Panc1 (cell line): ENCODE measurements around the gene HCN3. TPM values are rescaled to one million over a fixed set of nuclear protein-coding genes. Genes with fewer than 3 reads are reported as not detected.

Experiments
- ATAC-seq: fragments of 200-7000 bp; cut with Tn5 transposase; 2 replicates; pipeline ENCODE4 v1.9.1; 2020; ENCODE audit warnings: mild to moderate bottlenecking, moderate library complexity
- BruUV-seq: library from RNA; stranded (reverse); fragments of 400-500 nt; replicated peaks from 2 replicates; lab custom pipeline; 2021; lab: Mats Ljungman, UMichigan
- CTCF ChIA-PET: fragments of 300-600 bp; sonication (Branson Sonifier 250); formaldehyde crosslinking; loops from one replicate; lab custom pipeline; 2022; ENCODE audit warnings: antibody characterized with exemption; lab: Charles Lee
- POLR2A ChIA-PET: fragments of 300-600 bp; sonication (Branson Sonifier 250); formaldehyde crosslinking; loops from one replicate; lab custom pipeline; 2022; ENCODE audit warnings: antibody characterized with exemption; lab: Charles Lee
- DNase-seq: peaks from one replicate; pipeline ENCODE4 v3.0.0-alpha.2; 2010; ENCODE audit warnings: low read depth, low spot score
- H3K27ac ChIP-seq: 2 replicates; pipeline ENCODE4 v1.5.1; 2011; ENCODE audit warnings: mild to moderate bottlenecking, low read length, inconsistent platforms
- H3K27me3 ChIP-seq: fragments of 200-500 bp; sonication (Bioruptor generic); 2 replicates; pipeline ENCODE4 v1.6.0; 2014; ENCODE audit warnings: low read length, inconsistent platforms; ENCODE audit not compliant: control insufficient read depth, insufficient read depth
- H3K36me3 ChIP-seq: fragments of 200-500 bp; sonication (Bioruptor generic); 2 replicates; pipeline ENCODE4 v1.5.1; 2014; ENCODE audit warnings: inconsistent platforms, mild to moderate bottlenecking, low read length, moderate library complexity; ENCODE audit not compliant: control insufficient read depth, insufficient read depth
- H3K4me1 ChIP-seq: 2 replicates; pipeline ENCODE4 v1.5.1; 2011; ENCODE audit warnings: inconsistent platforms, mild to moderate bottlenecking, low read length, moderate library complexity; ENCODE audit not compliant: control insufficient read depth, insufficient read depth
- H3K4me3 ChIP-seq, 2 experiments: 2 replicates each; pipeline ENCODE4 v1.5.1; 2011 to 2012; ENCODE audit warnings: low read depth in 2 of 2, low read length in 2 of 2, mild to moderate bottlenecking in 2 of 2, inconsistent platforms in 1 of 2, moderate library complexity in 1 of 2
- H3K9me3 ChIP-seq: fragments of 200-500 bp; sonication (Bioruptor generic); 2 replicates; pipeline ENCODE4 v1.5.1; 2014; ENCODE audit warnings: low read depth, mild to moderate bottlenecking, inconsistent platforms, low read length, moderate library complexity; ENCODE audit not compliant: control insufficient read depth, insufficient read depth
- CTCF ChIP-seq: fragments of 450-650 bp; IDR thresholded peaks from 2 replicates; pipeline ENCODE4 v1.5.1; 2017; ENCODE audit warnings: mild to moderate bottlenecking
- POLR2AphosphoS5 ChIP-seq: IDR thresholded peaks from 2 replicates; pipeline ENCODE4 v1.6.1; 2012; ENCODE audit warnings: mild to moderate bottlenecking, low read depth, low read length, moderate library complexity
- REST ChIP-seq, 2 experiments: IDR thresholded peaks; 2 replicates each; pipeline ENCODE4 v1.6.1; 2011 to 2012; ENCODE audit warnings: low read depth in 2 of 2, control low read depth in 1 of 2, low read length in 1 of 2, mild to moderate bottlenecking in 1 of 2, moderate library complexity in 1 of 2; ENCODE audit not compliant: insufficient read depth in 1 of 2
- SIN3A ChIP-seq: IDR thresholded peaks from 2 replicates; pipeline ENCODE4 v1.6.1; 2012; ENCODE audit warnings: low read depth, mild to moderate bottlenecking, low read length, moderate library complexity, borderline replicate concordance; ENCODE audit not compliant: insufficient read depth
- TCF7L2 ChIP-seq: IDR thresholded peaks from 2 replicates; pipeline ENCODE4 v1.6.1; 2011; ENCODE audit warnings: mild to moderate bottlenecking, low read depth, low read length, inconsistent platforms
- in situ Hi-C: cut with HindIII; loops from 2 replicates; pipeline ENCODE4 v1.10.0; 2016; ENCODE audit warnings: low sequenced_read_pairs, low pct_unique_long_range_greater_than_20kb
- intact Hi-C: fragments of 100-400 bp; cut with micrococcal nuclease; formaldehyde crosslinking; loops from one replicate; pipeline ENCODE4 v1.10.0; 2022; ENCODE audit not compliant: unreplicated experiment
- total RNA-seq: library from RNA; stranded (reverse); gene quantifications from one replicate; pipeline ENCODE4 v1.2.1, GENCODE V29; 2021; ENCODE audit not compliant: unreplicated experiment

HCN3 gene
- total RNA-seq, 1 experiment from 2014 or later: 7.8 TPM

GRCh38 chr1:155320661-155321617 lies 43.7 kb downstream of the HCN3 start, which contains the start of gene RUSC1:
RUSC1 (plus strand) TSS chr1:155320894; CDS start chr1:155321774, 880 bp downstream.
- in situ Hi-C loops: no loop called here
- DNase-seq: no peak
- ATAC-seq: peak; percentile 23

More at GRCh38 chr1:155320661-155321617, 43.7 kb downstream of the HCN3 start, which contains the start of gene RUSC1:
- Histone ChIP-seq H3K27me3 (no peaks in the 10 kb centered on the region), H3K9me3 (no peaks in the 10 kb centered on the region), H3K4me3 (peak within 1 kb of the TSS; percentile 92 to 96), H3K4me1 (peaks cover 28% of the 10 kb centered on the region), H3K36me3 (no peaks in the 10 kb centered on the region; the same call in 1 of the 2 replicates), H3K27ac (peak within 1 kb of the TSS; percentile 87)
- CTCF ChIA-PET: interaction anchor here (0.6 to 1.0 kb wide), 3 partner anchors 70 to 913 kb away, joined by 3 to 8 read pairs (median 4); no protein-coding TSS in a partner anchor
- TF ChIP-seq POLR2AphosphoS5 (peak; percentile 96), CTCF (no peak), TCF7L2 (no peak), SIN3A (peak; percentile 52; the same call in 1 of the 2 replicates), REST (IDR thresholded peaks at IDR 0.05; ENCODE audit: insufficient read depth in 1 of 2, low read depth in 2 of 2, low read length in 1 of 2) (no peak)
- POLR2A ChIA-PET: interaction anchor here (2.0 kb wide), 1 partner anchor 48 kb away, joined by 5 read pairs; the partner anchor contains the start of gene CLK2
- intact Hi-C loops: no loop called here
- BruUV-seq: TSS peak; percentile 39
